GM23338 (cell line): ENCODE results near the gene TCERG1L.

ENCODE experiments used
- CREB1 ChIP-seq: fragments of 250-450 bp; sonication (Bioruptor Pico); IDR thresholded peaks from 2 replicates; pipeline ENCODE4 v1.5.0; 2020; ENCODE audit warnings: low read depth, mild to moderate bottlenecking, moderate library complexity
- CTCF ChIP-seq, 2 experiments: fragments of 200-600 bp in 1 of 2; sonication (generic) in 1 of 2; conservative IDR thresholded peaks; 2 replicates each; pipeline versions ENCODE4 v1.5.1 to v1.6.1; 2016 to 2017; ENCODE audit warnings: antibody characterized with exemption in 2 of 2, low read depth in 2 of 2, mild to moderate bottlenecking in 2 of 2, moderate library complexity in 1 of 2
- ETS1 ChIP-seq: IDR thresholded peaks from 2 replicates; pipeline ENCODE4 v1.6.1; 2016; ENCODE audit warnings: antibody characterized with exemption
- EZH2 ChIP-seq: fragments of 200-600 bp; sonication (generic); IDR thresholded peaks from one replicate; pipeline ENCODE4 v1.8.0; 2017; ENCODE audit warnings: antibody characterized with exemption, mild to moderate bottlenecking, low read depth; ENCODE audit not compliant: unreplicated experiment
- EZH2phosphoT487 ChIP-seq: fragments of 200-600 bp; sonication (generic); IDR thresholded peaks from one replicate; pipeline ENCODE4 v1.8.1; 2018; ENCODE audit warnings: antibody characterized with exemption; ENCODE audit not compliant: unreplicated experiment
- JUNB ChIP-seq: IDR thresholded peaks from one replicate; pipeline ENCODE4 v1.6.1; 2016; ENCODE audit warnings: antibody characterized with exemption; ENCODE audit not compliant: unreplicated experiment
- POLR2AphosphoS5 ChIP-seq: IDR thresholded peaks from 2 replicates; pipeline ENCODE4 v1.6.1; 2016; ENCODE audit warnings: antibody characterized with exemption, low read depth
- ZNF114 ChIP-seq: fragments of 250-450 bp; sonication (Bioruptor Pico); IDR thresholded peaks from 2 replicates; pipeline ENCODE4 v1.5.0; 2020; ENCODE audit warnings: mild to moderate bottlenecking, moderate library complexity
- ZNF331 ChIP-seq: fragments of 250-450 bp; sonication (Bioruptor Pico); IDR thresholded peaks from 2 replicates; pipeline ENCODE4 v1.5.0; 2020; ENCODE audit warnings: low read depth, mild to moderate bottlenecking, moderate library complexity
- TF ChIP-seq, protein P1 (sequence below): IDR thresholded peaks from one replicate; pipeline ENCODE4 v1.6.1; 2018; ENCODE audit warnings: antibody characterized with exemption; ENCODE audit not compliant: unreplicated experiment

GRCh38 chr10:131258256-131258655 lies 53.3 kb downstream of the TCERG1L start:
- TF ChIP-seq CTCF (conservative IDR thresholded peaks at IDR 0.05; ENCODE audit: low read depth in 2 of 2): no peak
- TF ChIP-seq EZH2phosphoT487: no peak
- no peak for TF ChIP-seq CREB1 (CRISPR knock-in tag)
- TF ChIP-seq, protein P1, sequence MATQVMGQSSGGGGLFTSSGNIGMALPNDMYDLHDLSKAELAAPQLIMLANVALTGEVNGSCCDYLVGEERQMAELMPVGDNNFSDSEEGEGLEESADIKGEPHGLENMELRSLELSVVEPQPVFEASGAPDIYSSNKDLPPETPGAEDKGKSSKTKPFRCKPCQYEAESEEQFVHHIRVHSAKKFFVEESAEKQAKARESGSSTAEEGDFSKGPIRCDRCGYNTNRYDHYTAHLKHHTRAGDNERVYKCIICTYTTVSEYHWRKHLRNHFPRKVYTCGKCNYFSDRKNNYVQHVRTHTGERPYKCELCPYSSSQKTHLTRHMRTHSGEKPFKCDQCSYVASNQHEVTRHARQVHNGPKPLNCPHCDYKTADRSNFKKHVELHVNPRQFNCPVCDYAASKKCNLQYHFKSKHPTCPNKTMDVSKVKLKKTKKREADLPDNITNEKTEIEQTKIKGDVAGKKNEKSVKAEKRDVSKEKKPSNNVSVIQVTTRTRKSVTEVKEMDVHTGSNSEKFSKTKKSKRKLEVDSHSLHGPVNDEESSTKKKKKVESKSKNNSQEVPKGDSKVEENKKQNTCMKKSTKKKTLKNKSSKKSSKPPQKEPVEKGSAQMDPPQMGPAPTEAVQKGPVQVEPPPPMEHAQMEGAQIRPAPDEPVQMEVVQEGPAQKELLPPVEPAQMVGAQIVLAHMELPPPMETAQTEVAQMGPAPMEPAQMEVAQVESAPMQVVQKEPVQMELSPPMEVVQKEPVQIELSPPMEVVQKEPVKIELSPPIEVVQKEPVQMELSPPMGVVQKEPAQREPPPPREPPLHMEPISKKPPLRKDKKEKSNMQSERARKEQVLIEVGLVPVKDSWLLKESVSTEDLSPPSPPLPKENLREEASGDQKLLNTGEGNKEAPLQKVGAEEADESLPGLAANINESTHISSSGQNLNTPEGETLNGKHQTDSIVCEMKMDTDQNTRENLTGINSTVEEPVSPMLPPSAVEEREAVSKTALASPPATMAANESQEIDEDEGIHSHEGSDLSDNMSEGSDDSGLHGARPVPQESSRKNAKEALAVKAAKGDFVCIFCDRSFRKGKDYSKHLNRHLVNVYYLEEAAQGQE: no peak
- TF ChIP-seq JUNB: no peak
- no peak for TF ChIP-seq EZH2
- no peak for TF ChIP-seq POLR2AphosphoS5
- no peak for TF ChIP-seq ETS1
- TF ChIP-seq ZNF114 (CRISPR knock-in tag): no peak
- TF ChIP-seq ZNF331 (CRISPR knock-in tag): no peak
